A673 (cell line): ENCODE measurements around the gene BTBD3. TPM values are rescaled to one million over a fixed set of nuclear protein-coding genes. Genes with fewer than 3 reads are reported as not detected.

Experiments
- BruUV-seq: library from RNA; stranded (reverse); fragments of 400-500 nt; replicated peaks from 2 replicates; lab custom pipeline; 2021; lab: Mats Ljungman, UMichigan
- CTCF ChIA-PET: fragments of 300-600 bp; sonication (Branson Sonifier 250); formaldehyde crosslinking; loops from one replicate; lab custom pipeline; 2022; ENCODE audit warnings: antibody characterized with exemption; lab: Charles Lee
- POLR2A ChIA-PET: fragments of 300-600 bp; sonication (Branson Sonifier 250); formaldehyde crosslinking; loops from one replicate; lab custom pipeline; 2022; ENCODE audit warnings: antibody characterized with exemption; ENCODE audit not compliant: low non-redundant PET; lab: Charles Lee
- DNase-seq: peaks from one replicate; pipeline ENCODE4 v3.0.0-alpha.2; 2015; ENCODE audit warnings: low spot score
- H3K27ac ChIP-seq: fragments of 200-600 bp; sonication (generic); 2 replicates; pipeline ENCODE4 v1.5.1; 2016; ENCODE audit warnings: mixed run types, low read depth, mild to moderate bottlenecking, mixed read lengths, antibody characterized with exemption, low read length; ENCODE audit not compliant: poor library complexity, severe bottlenecking
- H3K27me3 ChIP-seq: fragments of 200-600 bp; sonication (generic); replicated peaks from 2 replicates; pipeline ENCODE4 v1.6.1; 2017; ENCODE audit warnings: mixed run types, low read depth, mild to moderate bottlenecking, mixed read lengths, antibody characterized with exemption, low read length; ENCODE audit not compliant: insufficient read depth, poor library complexity
- H3K36me3 ChIP-seq: fragments of 200-600 bp; sonication (generic); 2 replicates; pipeline ENCODE4 v1.6.1; 2016; ENCODE audit warnings: mixed run types, mild to moderate bottlenecking, mixed read lengths, antibody characterized with exemption, low read length; ENCODE audit not compliant: insufficient read depth, poor library complexity, severe bottlenecking
- H3K4me1 ChIP-seq: fragments of 200-600 bp; sonication (generic); 2 replicates; pipeline ENCODE4 v1.6.1; 2017; ENCODE audit warnings: mixed run types, mild to moderate bottlenecking, mixed read lengths, antibody characterized with exemption, low read length; ENCODE audit not compliant: insufficient read depth, poor library complexity, severe bottlenecking
- H3K4me3 ChIP-seq: fragments of 200-600 bp; sonication (generic); 2 replicates; pipeline ENCODE4 v1.5.1; 2016; ENCODE audit warnings: low read depth, mixed run types, mild to moderate bottlenecking, mixed read lengths, low read length; ENCODE audit not compliant: poor library complexity, severe bottlenecking
- H3K9me3 ChIP-seq: fragments of 200-600 bp; sonication (generic); 2 replicates; pipeline ENCODE4 v1.6.1; 2016; ENCODE audit warnings: mixed run types, low read depth, mild to moderate bottlenecking, mixed read lengths, antibody characterized with exemption, low read length; ENCODE audit not compliant: poor library complexity, severe bottlenecking
- CTCF ChIP-seq: fragments of 300-800, 200-600 bp; sonication (generic); conservative IDR thresholded peaks from 2 replicates; pipeline ENCODE4 v1.5.1; 2017; ENCODE audit warnings: low read depth, mild to moderate bottlenecking, antibody characterized with exemption, low read length, moderate library complexity, mixed read lengths
- EZH2 ChIP-seq: fragments of 200-600 bp; sonication (generic); IDR thresholded peaks from 2 replicates; pipeline ENCODE4 v1.6.1; 2017; ENCODE audit warnings: borderline replicate concordance, low read depth, mild to moderate bottlenecking, mixed read lengths, antibody characterized with exemption, low read length; ENCODE audit not compliant: poor library complexity, severe bottlenecking
- intact Hi-C: fragments of 100-400 bp; cut with micrococcal nuclease; formaldehyde crosslinking; loops from one replicate; pipeline ENCODE4 v1.10.0; 2022; ENCODE audit not compliant: unreplicated experiment
- total RNA-seq: library from RNA; stranded (reverse); gene quantifications from 2 replicates; pipeline ENCODE4 v1.2.3, GENCODE V29; 2021

The BTBD3 gene
- total RNA-seq, 1 experiment from 2014 or later: 43.5 TPM

GRCh38 chr20:11882651-11883050 is 35.0 kb upstream of the BTBD3 start:
- H3K27me3 ChIP-seq: peaks cover 13% of the 10 kb centered on the region
- no peak for TF ChIP-seq CTCF
- no peak for TF ChIP-seq EZH2
- intact Hi-C loops: no loop called here
- CTCF ChIA-PET: no interaction called here
- POLR2A ChIA-PET: interaction anchor here (0.5 kb wide), 1 partner anchor 329 kb away, joined by 5 read pairs; no protein-coding TSS in a partner anchor
- no peaks in the 10 kb centered on the region for H3K4me1 ChIP-seq
- H3K27ac ChIP-seq: no peak overlapping the region
- no peak for DNase-seq
- BruUV-seq: no TSS peak
- no peaks in the 10 kb centered on the region for H3K36me3 ChIP-seq
- no peaks in the 10 kb centered on the region for H3K9me3 ChIP-seq
- H3K4me3 ChIP-seq: no peak overlapping the region

- ChIA-PET POLR2A (no interaction called here), CTCF (no interaction called here)
- H3K27me3 ChIP-seq: peaks cover 21% of the 10 kb centered on the region
- no TSS peak for BruUV-seq
- TF ChIP-seq EZH2: no peak
- no peak for TF ChIP-seq CTCF
- H3K27ac ChIP-seq: no peak overlapping the region
- intact Hi-C loops: no loop called here
- peaks cover 10% of the 10 kb centered on the region for H3K4me1 ChIP-seq
- no peak overlapping the region for H3K4me3 ChIP-seq
- no peaks in the 10 kb centered on the region for H3K9me3 ChIP-seq
- H3K36me3 ChIP-seq: no peaks in the 10 kb centered on the region
- no peak for DNase-seq
Observed at GRCh38 chr20:11888648-11889047, 29.0 kb upstream of the BTBD3 start.

GRCh38 chr20:11890331-11891076 is 27.2 kb upstream of the BTBD3 start:
- H3K4me1 ChIP-seq: peaks cover 28% of the 10 kb centered on the region
- TF ChIP-seq EZH2: no peak
- no peak for TF ChIP-seq CTCF
- ChIA-PET POLR2A (no interaction called here), CTCF (interaction anchor here (0.7 kb wide), 1 partner anchor 1677 kb away, joined by 8 read pairs; no protein-coding TSS in a partner anchor)
- H3K27ac ChIP-seq: peak overlapping the region; percentile 79
- H3K27me3 ChIP-seq: peaks cover 21% of the 10 kb centered on the region
- no TSS peak for BruUV-seq
- intact Hi-C loops: no loop called here
- peak; percentile 94 for DNase-seq
- H3K4me3 ChIP-seq: peak overlapping the region; percentile 86
- H3K9me3 ChIP-seq: no peaks in the 10 kb centered on the region
- H3K36me3 ChIP-seq: no peaks in the 10 kb centered on the region
